Measurements from ENCODE around the gene KCNN3.

KCNN3 gene

GRCh38 chr1:154881820-154882535 is 11.9 kb upstream of the KCNN3 start:
- in situ Hi-C loops (cut with HindIII; ENCODE audit: low sequenced_read_pairs) = loop anchor here (5.0 kb wide), 1 partner anchor 105 kb away; no protein-coding TSS in a partner anchor

- in situ Hi-C loops (cut with HindIII; ENCODE audit: low sequenced_read_pairs) = loop anchor here (5.0 kb wide), 1 partner anchor 103 kb away; no protein-coding TSS in a partner anchor
Measured at GRCh38 chr1:154880671-154881070, 10.6 kb upstream of the KCNN3 start.

GRCh38 chr1:154879038-154879421 is 8.9 kb upstream of the KCNN3 start:
- in situ Hi-C loops (cut with HindIII; ENCODE audit: low sequenced_read_pairs) = no loop called here

GRCh38 chr1:154878371-154879037 is 8.4 kb upstream of the KCNN3 start:
- in situ Hi-C loops (cut with HindIII; ENCODE audit: low sequenced_read_pairs) = no loop called here

GRCh38 chr1:154877370-154877974 is 7.4 kb upstream of the KCNN3 start:
- in situ Hi-C loops (cut with HindIII; ENCODE audit: low sequenced_read_pairs) = no loop called here

- in situ Hi-C loops (cut with HindIII; ENCODE audit: low sequenced_read_pairs) = no loop called here
Measured at GRCh38 chr1:154876842-154877369, 6.8 kb upstream of the KCNN3 start.

- in situ Hi-C loops (cut with HindIII; ENCODE audit: low sequenced_read_pairs) = no loop called here
Measured at GRCh38 chr1:154874465-154874864, 4.4 kb upstream of the KCNN3 start.

- in situ Hi-C loops (cut with HindIII; ENCODE audit: low sequenced_read_pairs) = no loop called here
Measured at GRCh38 chr1:154873321-154873950, 3.4 kb upstream of the KCNN3 start.

GRCh38 chr1:154871374-154871773 is 1.3 kb upstream of the KCNN3 start:
- in situ Hi-C loops (cut with HindIII; ENCODE audit: low sequenced_read_pairs) = no loop called here

- in situ Hi-C loops (cut with HindIII; ENCODE audit: low sequenced_read_pairs) = no loop called here
Measured at GRCh38 chr1:154870734-154871133, 653 bp upstream of the KCNN3 start.

GRCh38 chr1:154869351-154870114 is 548 bp downstream of the KCNN3 start:
- in situ Hi-C loops (cut with HindIII; ENCODE audit: low sequenced_read_pairs) = no loop called here

- in situ Hi-C loops (cut with HindIII; ENCODE audit: low sequenced_read_pairs) = no loop called here
Measured at GRCh38 chr1:154867841-154868605, 2.1 kb downstream of the KCNN3 start.

GRCh38 chr1:154867064-154867825 is 2.8 kb downstream of the KCNN3 start:
- in situ Hi-C loops (cut with HindIII; ENCODE audit: low sequenced_read_pairs) = no loop called here

GRCh38 chr1:154866257-154867063 is 3.6 kb downstream of the KCNN3 start:
- in situ Hi-C loops (cut with HindIII; ENCODE audit: low sequenced_read_pairs) = no loop called here

- in situ Hi-C loops (cut with HindIII; ENCODE audit: low sequenced_read_pairs) = no loop called here
Measured at GRCh38 chr1:154865442-154866256, 4.4 kb downstream of the KCNN3 start.

- in situ Hi-C loops (cut with HindIII; ENCODE audit: low sequenced_read_pairs) = no loop called here
Measured at GRCh38 chr1:154864189-154864975, 5.7 kb downstream of the KCNN3 start.
